Muscle of leg (tissue), 11 donors: Measurements from ENCODE around the gene NOL12. TPM values are rescaled to one million over a fixed set of nuclear protein-coding genes. Genes with fewer than 3 reads are reported as not detected.
"Not testable (repeated sequence)": the region's sequence is repeated elsewhere in the genome, so short reads cannot be mapped to it uniquely, and the experiment has no call there.

Experiments
- DNase-seq: peaks from one replicate; pipeline ENCODE4 v3.0.0; 2013
- H3K27ac ChIP-seq: one replicate; pipeline ENCODE4 v1.5.1; 2013; ENCODE audit warnings: mild to moderate bottlenecking, low read length, control low read depth
- H3K27me3 ChIP-seq: one replicate; pipeline ENCODE4 v1.6.1; 2013; ENCODE audit warnings: low read length; ENCODE audit not compliant: control insufficient read depth, insufficient read depth
- H3K36me3 ChIP-seq: one replicate; pipeline ENCODE4 v1.6.1; 2013; ENCODE audit warnings: low read length; ENCODE audit not compliant: control insufficient read depth, insufficient read depth
- H3K4me1 ChIP-seq: one replicate; pipeline ENCODE4 v1.6.1; 2013; ENCODE audit warnings: low read length; ENCODE audit not compliant: control insufficient read depth, insufficient read depth
- H3K4me3 ChIP-seq: one replicate; pipeline ENCODE4 v1.5.1; 2013; ENCODE audit warnings: low read length, control low read depth
- H3K9me3 ChIP-seq: replicated peaks from 2 replicates; pipeline ENCODE4 v1.6.1; 2013; ENCODE audit warnings: low read depth, low read length; ENCODE audit not compliant: control insufficient read depth
- WGBS: methylation state at CpG from one replicate; pipeline ENCODE4 v1.1.5; 2013; ENCODE audit warnings: missing lambda C conversion rate; ENCODE audit not compliant: insufficient coverage; 5-methylcytosine and 5-hydroxymethylcytosine counted together
- polyA plus RNA-seq, 8 donors: library from polyadenylated mRNA; unstranded; fragments of 120-200 nt; gene quantifications; one replicate each; pipeline versions ENCODE4 v1.2.1 to v1.2.3, GENCODE V29; 2013; ENCODE audit warnings: inconsistent platforms in 1 of 8, low replicate concordance in 1 of 8; ENCODE audit not compliant: insufficient read length in 8 of 8, insufficient read depth in 1 of 8
- total RNA-seq: library from RNA; stranded (reverse); fragments of 120-200 nt; gene quantifications from one replicate; pipeline ENCODE4 v1.2.4, GENCODE V29; 2013

NOL12 gene
- total and polyA plus RNA-seq, 9 donors: 15.8 to 18.5 (median 17.5) TPM

GRCh38 chr22:37713761-37714160 lies 27.6 kb downstream of the NOL12 start:
- no peak for DNase-seq
- WGBS: 90% methylated on average over 3 of the region's 7 CpGs
- Histone ChIP-seq H3K4me1 (peaks cover 7% of the 10 kb centered on the region), H3K27ac (no peak overlapping the region), H3K36me3 (no peaks in the 10 kb centered on the region), H3K9me3 (no peaks in the 10 kb centered on the region), H3K27me3 (no peaks in the 10 kb centered on the region), H3K4me3 (no peak overlapping the region)

- Histone ChIP-seq H3K27ac (no peak overlapping the region), H3K36me3 (no peaks in the 10 kb centered on the region), H3K4me3 (no peak overlapping the region), H3K27me3 (no peaks in the 10 kb centered on the region), H3K4me1 (no peaks in the 10 kb centered on the region), H3K9me3 (no peaks in the 10 kb centered on the region)
- DNase-seq: no peak
- WGBS: 100% methylated on average over 1 of the region's 2 CpGs
These were observed 28.5 kb downstream of the NOL12 start for GRCh38 chr22:37714634-37715033.

- H3K4me1 ChIP-seq: no peaks in the 10 kb centered on the region
These were observed 29.6 kb downstream of the NOL12 start for GRCh38 chr22:37715760-37716159.

GRCh38 chr22:37716708-37717107 lies 30.6 kb downstream of the NOL12 start:
- Histone ChIP-seq H3K27ac (no peak overlapping the region), H3K36me3 (no peaks in the 10 kb centered on the region), H3K27me3 (no peaks in the 10 kb centered on the region), H3K4me1 (no peaks in the 10 kb centered on the region), H3K9me3 (no peaks in the 10 kb centered on the region), H3K4me3 (no peak overlapping the region)
- 81% methylated on average over 5 of the region's 9 CpGs for WGBS
- DNase-seq: no peak

More at GRCh38 chr22:37715760-37716159, 29.6 kb downstream of the NOL12 start:
- H3K9me3 ChIP-seq: no peaks in the 10 kb centered on the region
- H3K27me3 ChIP-seq: no peaks in the 10 kb centered on the region
- no peak for DNase-seq
- H3K4me3 ChIP-seq: no peak overlapping the region
- 100% methylated on average over 1 of the region's 7 CpGs for WGBS
- no peaks in the 10 kb centered on the region for H3K36me3 ChIP-seq
- no peak overlapping the region for H3K27ac ChIP-seq

- H3K27me3 ChIP-seq, DNase-seq, H3K4me1 ChIP-seq, H3K27ac ChIP-seq, H3K4me3 ChIP-seq, H3K9me3 ChIP-seq, H3K36me3 ChIP-seq: not testable (repeated sequence)
- WGBS: 88% methylated on average over 3 of the region's 7 CpGs
These were observed 31.1 kb downstream of the NOL12 start for GRCh38 chr22:37717235-37717634.

GRCh38 chr22:37717746-37718305 lies 31.7 kb downstream of the NOL12 start:
- not testable (repeated sequence) for H3K4me3 ChIP-seq, H3K4me1 ChIP-seq, H3K36me3 ChIP-seq, H3K9me3 ChIP-seq, DNase-seq, H3K27me3 ChIP-seq, H3K27ac ChIP-seq
- 89% methylated on average over 35 of the region's 38 CpGs for WGBS

GRCh38 chr22:37725551-37726240 lies 39.6 kb downstream of the NOL12 start:
- no peaks in the 10 kb centered on the region for H3K9me3 ChIP-seq
- peaks cover 5% of the 10 kb centered on the region for H3K36me3 ChIP-seq
- no peak overlapping the region for H3K4me3 ChIP-seq
- peaks cover 5% of the 10 kb centered on the region for H3K4me1 ChIP-seq
- DNase-seq: no peak
- H3K27me3 ChIP-seq: no peaks in the 10 kb centered on the region
- WGBS: 94% methylated on average over 21 of the region's 25 CpGs
- H3K27ac ChIP-seq: no peak overlapping the region

GRCh38 chr22:37726241-37726887 lies 40.2 kb downstream of the NOL12 start:
- H3K27me3 ChIP-seq: no peaks in the 10 kb centered on the region
- no peak for DNase-seq
- WGBS: 90% methylated on average over 17 of the region's 20 CpGs
- peaks cover 5% of the 10 kb centered on the region for H3K4me1 ChIP-seq
- peaks cover 5% of the 10 kb centered on the region for H3K36me3 ChIP-seq
- H3K9me3 ChIP-seq: no peaks in the 10 kb centered on the region
- H3K27ac ChIP-seq: no peak overlapping the region
- H3K4me3 ChIP-seq: no peak overlapping the region

GRCh38 chr22:37728620-37729019 lies 42.5 kb downstream of the NOL12 start:
- H3K36me3 ChIP-seq: peaks cover 5% of the 10 kb centered on the region
- H3K27ac ChIP-seq: peak overlapping the region; percentile 71
- H3K9me3 ChIP-seq: no peaks in the 10 kb centered on the region
- H3K4me1 ChIP-seq: peaks cover 5% of the 10 kb centered on the region
- no peak for DNase-seq
- H3K4me3 ChIP-seq: no peak overlapping the region
- H3K27me3 ChIP-seq: no peaks in the 10 kb centered on the region
- no CpG with 5 or more reads among the region's 1 CpG for WGBS

GRCh38 chr22:37731804-37732471 lies 45.8 kb downstream of the NOL12 start:
- no peak for DNase-seq
- H3K27me3 ChIP-seq: no peaks in the 10 kb centered on the region
- no peak overlapping the region for H3K4me3 ChIP-seq
- H3K9me3 ChIP-seq: no peaks in the 10 kb centered on the region
- no peak overlapping the region for H3K27ac ChIP-seq
- peaks cover 21% of the 10 kb centered on the region for H3K4me1 ChIP-seq
- 93% methylated on average over 9 of the region's 13 CpGs for WGBS
- H3K36me3 ChIP-seq: no peaks in the 10 kb centered on the region
